Loucy (cell line): ENCODE data around the gene ALPP.

Source experiments
- CTCF ChIP-seq: fragments of 200-600 bp; sonication (generic); conservative IDR thresholded peaks from 2 replicates; pipeline ENCODE4 v1.5.1; 2014; ENCODE audit warnings: mild to moderate bottlenecking, antibody characterized with exemption, low read length
- EZH2phosphoT487 ChIP-seq: fragments of 200-600 bp; IDR thresholded peaks from 2 replicates; pipeline ENCODE4 v1.6.1; 2018; ENCODE audit warnings: antibody characterized with exemption, mild to moderate bottlenecking, moderate library complexity, borderline replicate concordance

DNA sequence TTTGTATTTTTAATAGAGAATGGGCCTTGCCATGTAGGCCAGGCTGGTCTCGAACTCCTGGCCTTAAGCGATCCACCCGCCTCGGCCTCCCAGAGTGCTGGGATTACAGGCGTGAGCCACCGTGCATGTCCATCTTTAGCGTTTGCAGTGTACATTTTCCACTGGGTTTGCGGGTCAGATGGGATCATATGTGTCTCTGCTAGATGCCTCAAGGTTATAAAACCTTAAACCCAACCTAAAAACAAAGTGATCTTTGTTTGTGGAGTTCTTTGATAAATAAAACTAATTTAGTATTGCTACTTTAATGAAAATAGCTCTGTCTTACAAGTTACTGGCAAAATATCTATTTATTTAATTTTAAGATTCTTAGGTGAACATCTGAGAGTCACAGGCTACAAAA, 15.0 kb downstream of the ALPP start:
- no peak for TF ChIP-seq CTCF
- TF ChIP-seq EZH2phosphoT487: no peak
